ENCODE data around the gene GJA9. TPM values are rescaled to one million over a fixed set of nuclear protein-coding genes. Genes with fewer than 3 reads are reported as not detected.

Gene GJA9
- total and polyA plus RNA-seq, 2 of the 4 experiments (the other 2 are of a cell fraction): not detected

DNA sequence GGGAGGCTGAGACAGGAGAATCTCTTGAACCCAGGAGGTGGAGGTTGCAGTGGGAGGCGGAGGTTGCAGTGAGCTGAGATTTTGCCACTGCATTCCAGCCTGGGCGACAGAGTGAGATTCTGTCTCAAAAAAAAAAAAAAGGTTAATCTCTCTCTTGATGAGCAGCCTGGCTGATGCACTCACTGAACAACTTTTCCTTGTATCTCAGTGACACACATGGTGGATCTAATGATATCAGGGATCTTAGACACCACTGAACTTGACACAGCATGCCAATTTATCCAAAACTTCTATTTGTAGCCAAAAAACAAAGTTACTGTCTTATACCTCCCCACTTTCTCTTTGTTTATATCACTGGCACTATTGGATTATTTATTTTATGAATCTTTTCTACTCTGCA is 44.0 kb upstream of the GJA9 start:
- Histone ChIP-seq H3K27me3 (ENCODE audit: control insufficient read depth, insufficient read depth, low read length) (no peaks in the 10 kb centered on the region), H3K4me2 (ENCODE audit: low read depth, low read length) (no peak overlapping the region), H3K27ac (ENCODE audit: insufficient read depth, low read length) (no peak overlapping the region), H2AFZ (replicated peaks; ENCODE audit: low read length, poor library complexity) (no peak overlapping the region), H3K18ac (ENCODE audit: low read depth, low read length) (no peak overlapping the region), H2AK9ac (replicated peaks; ENCODE audit: low read depth, low read length, poor library complexity) (no peak overlapping the region), H3K4me3 (ENCODE audit: insufficient read depth, low read depth, low read length) (no peak overlapping the region), H3K4ac (ENCODE audit: low read depth, low read length) (no peak overlapping the region), H4K5ac (ENCODE audit: low read depth, low read length) (no peak overlapping the region), H4K91ac (ENCODE audit: insufficient read depth, low read depth, low read length) (no peak overlapping the region), H3K14ac (replicated peaks; ENCODE audit: low read depth, low read length) (no peak overlapping the region), H3K79me1 (ENCODE audit: low read depth in 1 of 2, low read length in 2 of 2) (no peaks in the 10 kb centered on the region), H4K20me1 (ENCODE audit: insufficient read depth, low read length) (no peaks in the 10 kb centered on the region), H3K9me3 (ENCODE audit: control insufficient read depth, insufficient read depth, low read length) (no peaks in the 10 kb centered on the region), H2AK5ac (ENCODE audit: low read depth, low read length) (no peak overlapping the region), H3K23ac (ENCODE audit: low read depth, low read length) (no peak overlapping the region), H2BK120ac (ENCODE audit: low read depth, low read length) (no peak overlapping the region), H3K9ac (ENCODE audit: low read depth, low read length) (no peak overlapping the region), H2BK5ac (ENCODE audit: low read depth, low read length, poor library complexity, severe bottlenecking) (no peak overlapping the region), H2BK20ac (ENCODE audit: low read depth, low read length) (no peak overlapping the region), H2BK15ac (ENCODE audit: low read depth, low read length) (no peak overlapping the region), H3K9me1 (ENCODE audit: insufficient read depth, low read length) (no peaks in the 10 kb centered on the region), H3K36me3 (ENCODE audit: control insufficient read depth, insufficient read depth, low read length) (no peaks in the 10 kb centered on the region; the same call in 1 of the 2 replicates), H3K4me1 (ENCODE audit: control insufficient read depth, insufficient read depth, low read length) (no peaks in the 10 kb centered on the region), H4K8ac (ENCODE audit: low read depth in 2 of 2, low read length in 2 of 2) (no peak overlapping the region), H3K56ac (ENCODE audit: extremely low read depth, insufficient read depth, low read length) (no peak overlapping the region)
- POLR2A ChIA-PET (ENCODE audit: unreplicated experiment): no interaction called here
- no TSS peak for BruUV-seq (replicated peaks)
- dilution Hi-C loops (cut with HindIII; ENCODE audit: low sequenced_read_pairs, unreplicated experiment) (no loop called here), intact Hi-C loops (cut with micrococcal nuclease) (no loop called here), in situ Hi-C loops (cut with MboI; ENCODE audit: low sequenced_read_pairs) (no loop called here)
- ATAC-seq (ENCODE audit: low read depth): no peak
- no peak for TF ChIP-seq RAD21 (IDR thresholded peaks at IDR 0.05; ENCODE audit: low read length)
- TF ChIP-seq CEBPB (IDR thresholded peaks at IDR 0.05; ENCODE audit: low read depth, low read length): no peak
- no CpG with 5 or more reads among the region's 2 CpGs for WGBS, 2 experiments (ENCODE audit: extremely low coverage in 2 of 2, insufficient read length in 1 of 2)
- DNase-seq: no peak
- CTCF ChIA-PET: no interaction called here
